Activated CD8-positive, alpha-beta memory T cell treated with anti-CD3 and anti-CD28 coated beads for 24 hours (primary cell): ENCODE data around the gene HNRNPR.
"Not testable (repeated sequence)": the region's sequence is repeated elsewhere in the genome, so short reads cannot be mapped to it uniquely, and the experiment has no call there.

ENCODE experiments used
- DNase-seq: peaks from one replicate; pipeline ENCODE4 v3.0.0-alpha.2; 2020

Gene HNRNPR

GRCh38 chr1:23344111-23344986, at the start of gene HNRNPR:
HNRNPR (minus strand) TSS chr1:23344284; CDS start chr1:23341008, 3,276 bp downstream.
- DNase-seq = peak; percentile 99

- no peak for DNase-seq
These were observed 49.6 kb upstream of the HNRNPR start for GRCh38 chr1:23393706-23394105.

DNA sequence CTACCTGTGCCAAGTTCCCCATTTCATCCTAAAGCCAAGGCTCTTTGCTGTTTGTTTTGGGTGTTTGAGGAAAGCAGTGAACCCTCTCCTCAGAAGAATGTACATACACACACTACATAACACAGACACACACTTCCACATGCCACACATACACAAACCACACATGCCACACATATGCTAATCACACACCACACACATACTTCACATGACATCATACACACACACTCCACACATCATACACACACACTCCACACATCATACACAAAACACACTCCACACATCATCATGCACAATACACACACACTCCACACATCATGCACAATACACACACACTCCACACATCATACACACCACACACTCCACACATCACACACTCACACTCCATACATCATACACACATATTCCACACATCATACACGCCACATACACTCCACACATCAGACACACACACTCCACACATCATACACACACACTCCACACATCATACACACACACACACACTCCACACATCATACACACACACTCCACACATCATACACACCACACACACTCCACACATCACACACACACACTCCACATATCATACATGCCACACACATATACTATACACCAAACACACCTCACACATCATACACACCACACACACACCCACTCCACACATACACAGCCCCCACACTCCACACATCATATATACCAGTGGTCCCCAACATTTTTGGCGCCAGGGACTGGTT, 48.2 kb upstream of the HNRNPR start:
- DNase-seq = no peak

- DNase-seq = no peak
These were observed 45.8 kb upstream of the HNRNPR start for GRCh38 chr1:23389837-23390321.

- DNase-seq = no peak
These were observed 43.4 kb upstream of the HNRNPR start for GRCh38 chr1:23387494-23387893.

DNA sequence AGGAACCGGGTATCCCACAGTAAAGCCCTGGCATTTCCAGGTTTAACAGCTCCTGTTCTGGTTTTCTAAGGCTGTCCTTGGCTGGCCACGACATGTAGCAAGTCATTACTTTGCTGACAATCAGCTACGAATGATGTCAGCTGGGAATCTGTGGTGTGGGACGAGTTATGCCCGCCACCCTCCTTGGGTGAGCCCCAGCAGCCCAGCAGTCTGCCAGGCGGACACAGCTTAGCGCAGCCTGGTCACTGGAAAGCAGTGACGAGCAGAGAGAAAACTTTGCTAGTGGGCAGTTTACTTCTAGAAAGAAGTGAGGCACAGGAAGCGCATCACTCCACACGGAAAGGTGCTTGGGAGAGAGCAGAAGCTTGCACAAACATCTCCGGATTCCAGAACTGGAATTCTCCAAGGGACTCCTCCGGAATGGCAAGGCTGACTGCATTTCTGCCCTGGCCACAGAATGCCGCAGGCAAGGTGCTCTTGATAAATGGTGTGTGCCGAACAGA, 41.1 kb upstream of the HNRNPR start:
- DNase-seq = no peak

DNA sequence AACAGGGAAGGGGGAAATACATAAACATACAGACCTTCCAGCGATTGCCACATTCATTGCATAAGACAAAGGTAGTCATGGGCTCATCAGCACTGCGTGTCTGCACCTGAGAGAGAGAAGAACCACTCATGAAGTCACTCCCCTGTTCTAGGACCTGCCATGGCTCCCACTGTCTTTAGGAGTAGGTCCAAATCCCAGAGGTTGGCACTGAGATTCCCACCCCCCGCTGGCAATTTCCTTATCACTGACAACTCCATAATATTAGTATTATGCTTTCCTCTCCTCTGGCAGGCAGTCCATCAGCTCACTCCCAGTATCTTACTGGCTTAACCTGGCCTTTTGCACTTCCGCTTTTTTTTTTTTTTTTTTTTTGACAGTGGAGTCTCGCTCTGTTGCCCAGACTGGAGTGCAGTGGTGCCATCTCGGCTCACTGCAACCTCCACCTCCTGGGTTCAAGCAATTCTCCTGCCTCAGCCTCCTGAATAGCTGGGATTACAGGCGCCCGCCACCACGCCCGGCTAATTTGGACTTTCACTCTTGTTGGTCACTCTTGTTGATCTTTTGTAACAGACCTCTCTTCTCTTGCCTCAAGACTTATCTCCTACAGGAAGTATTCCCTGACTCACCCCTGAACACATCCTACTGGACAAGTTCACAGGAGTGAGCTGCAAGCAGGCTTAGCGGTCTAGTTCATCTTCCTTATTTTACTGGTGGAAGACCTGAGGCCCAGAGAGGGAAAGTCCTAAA, 40.4 kb upstream of the HNRNPR start:
- DNase-seq = no peak

- DNase-seq = no peak
These were observed 39.7 kb upstream of the HNRNPR start for GRCh38 chr1:23383577-23384311.

DNA sequence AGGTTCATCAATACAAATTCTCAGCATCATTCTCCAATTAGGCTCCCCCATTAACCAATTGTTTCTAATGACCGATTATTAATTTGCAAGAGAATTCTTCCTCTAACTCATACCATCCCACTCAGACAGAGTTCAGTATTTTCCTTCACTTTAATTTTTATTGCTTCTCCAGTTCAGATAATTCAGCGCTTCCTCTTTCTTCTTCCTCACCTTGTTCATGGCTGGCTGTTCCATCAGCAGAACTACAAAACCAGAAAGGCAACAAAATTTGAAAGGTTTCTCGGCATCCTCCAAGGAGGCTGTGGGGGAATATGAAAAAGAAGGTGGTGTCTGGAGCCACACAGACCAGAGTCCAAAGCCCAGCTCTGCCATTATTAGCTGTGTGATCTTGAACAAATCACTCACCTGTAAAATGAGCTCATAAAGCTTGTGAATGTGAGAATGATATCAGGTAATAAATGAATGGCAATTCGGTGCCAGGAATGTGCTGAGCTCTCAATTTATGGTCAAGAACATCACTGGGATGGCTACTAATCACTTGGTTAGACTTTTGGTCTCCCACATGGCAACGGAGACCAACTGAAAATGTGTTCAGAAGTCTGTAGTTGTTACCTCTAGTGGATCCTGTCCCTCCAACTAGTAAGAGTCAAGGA, 37.3 kb upstream of the HNRNPR start:
- DNase-seq = no peak

GRCh38 chr1:23380719-23381118, 36.6 kb upstream of the HNRNPR start:
- DNase-seq = no peak

GRCh38 chr1:23380236-23380635, 36.2 kb upstream of the HNRNPR start:
- DNase-seq = not testable (repeated sequence)

- DNase-seq = no peak
These were observed 33.1 kb upstream of the HNRNPR start for GRCh38 chr1:23376890-23377811.

DNA sequence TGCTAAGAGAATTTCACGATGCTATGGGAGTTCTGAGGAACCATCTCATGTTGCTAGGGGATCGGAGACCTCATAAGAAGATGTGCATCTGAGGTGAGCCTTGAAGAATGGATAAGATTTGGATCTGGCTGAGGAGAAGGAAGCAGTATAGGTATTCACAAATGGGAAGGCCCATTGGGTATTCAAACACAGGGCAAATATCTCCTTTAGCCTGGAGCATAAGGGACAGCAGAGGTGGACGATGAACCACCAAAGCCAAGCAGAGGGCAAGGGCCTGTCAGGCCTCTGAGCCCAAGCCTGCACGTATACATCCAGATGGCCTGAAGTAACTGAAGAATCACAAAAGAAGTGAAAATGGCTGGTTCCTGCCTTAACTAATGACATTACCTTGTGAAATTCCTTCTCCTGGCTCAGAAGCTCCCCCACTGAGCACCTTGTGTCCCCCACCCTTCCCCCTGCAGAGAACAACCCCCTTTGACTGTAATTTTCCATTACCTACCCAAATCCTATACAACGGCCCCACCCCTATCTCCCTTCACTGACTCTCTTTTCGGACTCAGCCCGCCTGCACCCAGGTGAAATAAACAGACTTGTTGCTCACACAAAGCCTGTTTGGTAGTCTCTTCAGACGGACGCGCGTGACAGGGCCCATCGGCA, 30.1 kb upstream of the HNRNPR start:
- DNase-seq = not testable (repeated sequence)

DNA sequence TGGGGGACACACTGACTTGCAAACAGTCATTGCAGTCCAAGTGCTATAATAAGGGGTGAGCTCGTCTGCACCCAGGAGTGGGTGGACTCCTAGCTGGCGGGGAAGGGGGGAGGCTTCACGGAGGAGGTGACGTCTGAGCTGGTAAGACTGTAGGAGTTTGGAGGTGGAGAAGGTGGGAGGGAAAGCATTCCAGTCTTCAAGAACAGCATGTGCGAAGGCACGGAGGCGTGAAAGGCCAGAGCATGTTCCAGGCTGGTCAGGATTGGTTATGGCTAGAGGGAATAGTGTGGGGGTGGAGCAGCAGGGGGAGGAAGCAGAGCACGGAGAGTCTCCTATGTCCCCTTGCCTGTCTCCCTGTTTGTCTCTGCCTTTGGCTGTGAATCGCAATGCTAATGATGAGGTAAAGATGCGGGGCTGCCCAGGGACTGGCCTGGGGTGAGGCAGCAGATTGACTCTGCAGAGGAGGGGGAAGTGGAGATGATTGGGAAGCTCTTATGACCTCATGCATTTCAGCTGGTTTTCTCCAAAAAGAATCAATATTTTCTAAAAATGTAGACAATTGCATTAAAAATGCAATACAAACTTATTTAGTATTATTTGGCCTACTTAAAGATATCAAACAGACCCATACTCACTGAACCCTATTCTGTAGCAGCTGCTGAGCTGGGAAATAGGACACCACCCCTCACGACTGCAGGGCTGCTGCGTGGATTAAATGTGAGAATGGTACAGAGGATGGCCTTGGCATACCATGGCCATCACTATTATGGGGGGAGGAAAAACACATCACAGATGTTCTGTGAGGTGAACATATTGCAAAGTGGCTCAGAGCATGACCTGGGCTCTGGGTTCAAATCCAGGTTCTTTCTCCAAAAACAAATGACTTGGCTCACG, 28.1 kb upstream of the HNRNPR start:
- DNase-seq = no peak

DNA sequence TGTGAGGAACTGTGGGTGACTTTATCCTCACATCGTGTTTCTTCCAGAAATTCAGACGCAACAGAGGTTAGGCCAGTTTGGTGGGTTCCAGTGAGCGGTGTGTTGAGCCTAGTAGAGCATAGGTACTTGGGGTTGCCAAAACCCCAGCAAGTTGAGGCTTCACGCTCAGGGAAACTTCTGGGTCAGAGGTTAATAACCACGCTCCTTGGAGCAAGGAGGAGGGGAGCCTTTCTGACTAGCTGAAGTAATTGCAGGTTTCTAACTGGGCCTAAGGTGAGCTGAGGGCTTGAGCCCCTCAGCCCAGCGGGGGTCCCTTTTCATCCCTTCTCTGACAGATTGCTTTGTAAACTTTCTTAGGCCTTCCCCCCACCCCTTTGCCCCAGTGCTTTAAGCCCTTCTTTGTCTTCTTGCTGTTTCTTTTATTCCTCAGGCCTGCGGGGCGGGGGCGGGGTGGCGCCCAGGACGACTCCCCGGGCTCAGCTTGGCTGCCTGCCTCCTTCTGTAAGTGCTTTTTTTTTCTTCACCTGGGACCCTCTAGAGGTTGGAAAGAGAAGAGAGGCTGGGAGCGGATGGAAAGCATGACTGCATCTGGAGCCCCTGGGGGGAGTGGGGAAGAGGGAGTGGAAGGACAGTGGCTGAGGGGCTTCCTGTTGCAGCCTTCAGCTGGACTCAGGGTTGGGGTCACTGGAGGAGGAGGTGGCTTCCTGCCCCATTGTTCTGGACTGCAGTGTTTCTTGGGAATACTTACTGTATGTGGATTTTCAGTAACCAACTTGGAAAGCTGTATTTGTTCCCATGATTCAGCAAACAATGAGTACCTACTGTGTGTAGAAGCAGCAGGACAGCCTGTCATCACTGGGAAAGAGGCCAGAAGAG, 26.9 kb upstream of the HNRNPR start:
- DNase-seq = no peak

DNA sequence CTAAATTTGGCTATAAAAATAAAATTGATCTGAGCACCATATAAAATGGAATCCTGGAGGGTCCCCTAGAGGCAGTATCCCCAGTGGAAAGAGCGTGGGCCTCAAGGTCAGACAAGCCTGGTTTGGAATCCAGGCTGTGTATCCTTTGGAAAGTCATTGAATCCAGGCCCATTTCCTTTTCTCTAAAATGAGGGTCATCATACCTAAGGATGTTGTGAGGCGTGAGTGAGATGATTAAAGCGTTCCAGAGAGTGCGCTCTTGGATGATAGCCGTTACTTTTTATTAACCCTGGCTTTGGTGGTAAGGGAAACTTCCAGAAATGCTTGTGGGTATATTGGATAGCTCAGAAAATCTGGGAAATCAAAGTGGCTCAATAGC, 26.2 kb upstream of the HNRNPR start:
- no peak for DNase-seq

GRCh38 chr1:23369335-23370013, 25.4 kb upstream of the HNRNPR start, which contains the start of gene ZNF436:
ZNF436 (minus strand) TSS chr1:23369836; CDS start chr1:23368005, 1,831 bp downstream.
- peak; percentile 63 for DNase-seq
